HL-60 (cell line): ENCODE data around the gene RNF168.

Experiments used
- DNase-seq, 2 experiments: peaks; one replicate each; pipeline ENCODE4 v3.0.0-alpha.2; 2010 to 2020; ENCODE audit warnings: low read depth in 1 of 2, low spot score in 1 of 2
- H3K27ac ChIP-seq: fragments of 250-450 bp; sonication (Bioruptor Pico); replicated peaks from 2 replicates; pipeline ENCODE4 v1.5.1; 2020; ENCODE audit warnings: mild to moderate bottlenecking, moderate library complexity
- H3K27me3 ChIP-seq: fragments of 250-450 bp; sonication (Bioruptor Pico); 2 replicates; pipeline ENCODE4 v1.5.1; 2021; ENCODE audit warnings: mild to moderate bottlenecking, moderate library complexity; ENCODE audit not compliant: insufficient read depth, poor library complexity, severe bottlenecking
- H3K4me3 ChIP-seq: replicated peaks from 2 replicates; pipeline ENCODE4 v1.5.1; 2011; ENCODE audit warnings: mild to moderate bottlenecking, control low read depth, low read length; ENCODE audit not compliant: insufficient read depth
- CTCF ChIP-seq: IDR thresholded peaks from one replicate; pipeline ENCODE4 v1.5.1; 2011; ENCODE audit warnings: low read length, control low read depth, inconsistent platforms; ENCODE audit not compliant: insufficient read depth
- GABPA ChIP-seq: IDR thresholded peaks from 2 replicates; pipeline ENCODE4 v1.6.1; 2012; ENCODE audit warnings: low read depth
- POLR2AphosphoS5 ChIP-seq: IDR thresholded peaks from 2 replicates; pipeline ENCODE4 v1.6.1; 2012; ENCODE audit warnings: low read depth
- REST ChIP-seq: IDR thresholded peaks from 2 replicates; pipeline ENCODE4 v1.6.1; 2012; ENCODE audit warnings: low read depth; ENCODE audit not compliant: insufficient replicate concordance
- SPI1 ChIP-seq: IDR thresholded peaks from 2 replicates; pipeline ENCODE4 v1.6.1; 2012; ENCODE audit warnings: low read depth, mild to moderate bottlenecking, borderline replicate concordance

The RNF168 gene

GRCh38 chr3:196486263-196486662, 17.3 kb downstream of the RNF168 start:
- H3K27ac ChIP-seq, result no peak overlapping the region
- TF ChIP-seq POLR2AphosphoS5, result no peak
- TF ChIP-seq REST, result no peak
- no peak for TF ChIP-seq SPI1
- no peak for TF ChIP-seq GABPA
- TF ChIP-seq CTCF, result no peak
- no peaks in the 10 kb centered on the region for H3K27me3 ChIP-seq
- no peak for DNase-seq
- no peak overlapping the region for H3K4me3 ChIP-seq

GRCh38 chr3:196477678-196478077, 25.9 kb downstream of the RNF168 start:
- no peaks in the 10 kb centered on the region for H3K27me3 ChIP-seq
- TF ChIP-seq POLR2AphosphoS5 (no peak), SPI1 (no peak), GABPA (no peak), CTCF (no peak), REST (no peak)
- no peak overlapping the region for H3K27ac ChIP-seq
- no peak overlapping the region for H3K4me3 ChIP-seq
- DNase-seq, result no peak

GRCh38 chr3:196472286-196472685, 31.3 kb downstream of the RNF168 start:
- H3K4me3 ChIP-seq, result no peak overlapping the region
- no peak for DNase-seq
- H3K27ac ChIP-seq, result no peak overlapping the region
- H3K27me3 ChIP-seq, result no peaks in the 10 kb centered on the region
- TF ChIP-seq GABPA, result no peak
- TF ChIP-seq POLR2AphosphoS5, result no peak
- TF ChIP-seq SPI1, result no peak
- no peak for TF ChIP-seq CTCF
- no peak for TF ChIP-seq REST
